ENCODE data around the gene TLE4.

- TF ChIP-seq CTCF (IDR thresholded peaks at IDR 0.05): no peak
- TF ChIP-seq POLR2A (IDR thresholded peaks at IDR 0.05): no peak
Observed at GRCh38 chr9:79719989-79720388, 148.2 kb downstream of the TLE4 start.

All from stomach (tissue), 4 donors.